Keratinocyte (primary cell): ENCODE measurements around the gene ABL2.
"Not testable (repeated sequence)": the region's sequence is repeated elsewhere in the genome, so short reads cannot be mapped to it uniquely, and the experiment has no call there.

Experiments used
- CTCF ChIP-seq, 3 experiments: IDR thresholded peaks in 1 of 3; conservative IDR thresholded peaks in 1 of 3; optimal IDR thresholded peaks in 1 of 3; 2 replicates in 2 of 3; 3 replicates in 1 of 3; pipeline versions ENCODE3 to v1.5.1; 2011; ENCODE audit warnings: low read length in 3 of 3, mild to moderate bottlenecking in 3 of 3, moderate library complexity in 2 of 3, control low read depth in 1 of 3, inconsistent platforms in 1 of 3; ENCODE audit not compliant: insufficient read depth in 2 of 3; ENCODE audit errors: extremely low read depth in 1 of 3
- EZH2 ChIP-seq: IDR thresholded peaks from one replicate; pipeline ENCODE4 v1.6.1; 2012; ENCODE audit warnings: inconsistent platforms, mild to moderate bottlenecking, low read length, moderate library complexity

GRCh38 chr1:179274424-179274823 lies 44.9 kb upstream of the ABL2 start:
- not testable (repeated sequence) for TF ChIP-seq CTCF (optimal IDR thresholded peaks at IDR 0.05 in 1 of 3, IDR thresholded peaks at IDR 0.05 in 1 of 3, conservative IDR thresholded peaks at IDR 0.05 in 1 of 3; ENCODE audit: extremely low read depth in 1 of 3, insufficient read depth in 2 of 3, low read length in 3 of 3); EZH2
